Measurements from ENCODE around the gene PARN.

GRCh38 chr16:14405611-14406537, 224.2 kb downstream of the PARN start:
- no peak for TF ChIP-seq RARB (CRISPR knock-in tag; IDR thresholded peaks at IDR 0.05)
- no peak for TF ChIP-seq PBX3 (IDR thresholded peaks at IDR 0.05)
- TF ChIP-seq MAX (IDR thresholded peaks at IDR 0.05) = no peak
- TF ChIP-seq CTCF (IDR thresholded peaks at IDR 0.05) = no peak
- TF ChIP-seq REST (IDR thresholded peaks at IDR 0.05) = no peak
- TF ChIP-seq BHLHE40 (IDR thresholded peaks at IDR 0.05; ENCODE audit: low read depth, low read length) = no peak
- no peak for TF ChIP-seq MAZ (IDR thresholded peaks at IDR 0.05; ENCODE audit: borderline replicate concordance, low read depth, low read length)
- no peak for TF ChIP-seq FOSB (CRISPR knock-in tag; IDR thresholded peaks at IDR 0.05)
- no peak for TF ChIP-seq SREBF2 (IDR thresholded peaks at IDR 0.05)
- TF ChIP-seq CEBPB (IDR thresholded peaks at IDR 0.05) = no peak
- no peak for TF ChIP-seq POLR2AphosphoS2 (conservative IDR thresholded peaks at IDR 0.05; ENCODE audit: low read length)
- TF ChIP-seq POLR2A (IDR thresholded peaks at IDR 0.05; ENCODE audit: low read length) = no peak
- TF ChIP-seq MYC (IDR thresholded peaks at IDR 0.05; ENCODE audit: borderline replicate concordance, low read length) = no peak
